Measurements from ENCODE around the gene LIPC.

The LIPC gene

DNA sequence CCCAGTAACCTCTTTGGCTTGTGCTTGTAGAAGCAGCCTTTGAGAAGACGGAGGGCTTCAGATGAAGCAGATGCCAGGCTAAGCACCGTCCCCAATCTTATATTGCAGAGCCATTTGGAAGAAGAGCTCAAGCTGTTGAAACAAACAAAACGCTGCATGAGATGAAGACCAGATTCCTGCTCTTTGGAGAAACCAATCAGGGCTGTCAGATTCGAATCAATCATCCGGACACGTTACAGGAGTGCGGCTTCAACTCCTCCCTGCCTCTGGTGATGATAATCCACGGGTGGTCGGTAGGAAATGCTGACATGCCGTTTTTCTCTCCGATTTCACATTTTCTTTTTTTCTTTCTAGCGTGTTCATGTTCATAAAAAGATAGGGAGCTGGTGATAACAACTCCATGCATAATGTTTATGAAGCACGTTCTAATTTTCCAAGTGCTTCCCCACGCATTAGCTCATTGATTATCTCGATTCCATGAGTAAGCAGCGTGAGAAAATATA lies 106.5 kb downstream of the LIPC start:
- no peak for DNase-seq (ENCODE audit: low read depth)

DNA sequence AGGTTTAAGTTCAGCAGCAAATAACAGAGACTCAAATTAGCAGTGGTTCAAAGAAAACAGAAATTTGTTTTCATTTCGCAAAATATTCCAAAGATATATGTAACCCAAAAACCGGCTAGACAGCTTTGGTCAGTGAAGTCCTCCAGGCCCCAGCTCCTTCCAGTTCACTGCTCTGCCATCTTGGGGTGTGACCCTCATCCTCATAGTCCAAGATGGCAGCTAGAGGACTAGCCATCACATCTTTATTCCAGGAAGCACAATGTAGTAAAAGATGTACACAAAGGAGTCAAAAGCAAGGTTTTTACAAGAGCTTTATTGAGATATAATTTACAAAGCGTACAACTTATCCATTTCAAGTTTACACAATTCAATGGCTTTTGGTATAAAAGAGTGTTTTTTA lies 107.1 kb downstream of the LIPC start:
- no peak for DNase-seq (ENCODE audit: low read depth)

DNA sequence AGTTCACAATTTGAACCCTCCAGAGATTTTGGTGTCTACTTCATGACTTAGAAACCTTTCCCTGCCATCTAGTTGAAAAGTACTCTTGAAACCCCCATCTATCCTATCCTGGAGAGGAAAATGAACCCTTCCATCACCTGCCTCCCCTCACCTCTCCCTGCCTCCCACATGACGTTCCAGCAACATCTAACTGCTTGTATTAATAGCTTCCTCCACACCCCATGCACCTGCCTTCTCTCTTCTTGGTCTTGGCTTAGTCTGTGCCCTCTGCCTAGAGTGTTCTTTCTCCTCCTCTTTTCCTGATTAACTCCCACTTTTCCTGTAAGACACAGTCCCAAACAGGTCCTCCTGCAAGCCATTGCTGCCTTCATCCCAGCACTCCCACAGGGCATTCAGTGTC lies 107.8 kb downstream of the LIPC start:
- DNase-seq (ENCODE audit: low read depth): no peak

DNA sequence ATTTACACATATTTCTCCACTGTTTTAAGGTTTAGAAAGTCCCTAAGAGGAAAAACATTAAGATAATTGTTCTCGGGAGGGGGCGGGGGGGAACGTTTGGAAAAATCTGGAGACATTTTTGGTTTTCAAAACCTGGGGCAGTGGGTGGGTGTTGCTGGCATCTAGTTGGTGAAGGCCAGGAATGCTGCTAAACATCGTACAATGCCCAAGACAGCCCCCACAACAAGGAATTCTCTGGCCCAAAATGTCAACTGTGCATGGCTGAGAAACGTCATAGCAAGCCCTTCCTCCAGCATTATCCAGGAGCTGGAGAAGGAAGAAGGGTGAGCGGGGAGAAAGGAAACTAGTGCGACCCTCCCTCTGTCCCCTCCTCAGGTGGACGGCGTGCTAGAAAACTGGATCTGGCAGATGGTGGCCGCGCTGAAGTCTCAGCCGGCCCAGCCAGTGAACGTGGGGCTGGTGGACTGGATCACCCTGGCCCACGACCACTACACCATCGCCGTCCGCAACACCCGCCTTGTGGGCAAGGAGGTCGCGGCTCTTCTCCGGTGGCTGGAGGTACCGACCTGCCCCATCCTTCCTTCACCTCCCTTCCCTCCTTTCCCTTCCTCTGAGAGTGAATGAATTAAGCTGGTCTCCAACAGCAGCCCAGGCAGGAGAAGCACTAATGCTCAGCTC lies 109.8 kb downstream of the LIPC start:
- DNase-seq (ENCODE audit: low read depth): no peak

DNA sequence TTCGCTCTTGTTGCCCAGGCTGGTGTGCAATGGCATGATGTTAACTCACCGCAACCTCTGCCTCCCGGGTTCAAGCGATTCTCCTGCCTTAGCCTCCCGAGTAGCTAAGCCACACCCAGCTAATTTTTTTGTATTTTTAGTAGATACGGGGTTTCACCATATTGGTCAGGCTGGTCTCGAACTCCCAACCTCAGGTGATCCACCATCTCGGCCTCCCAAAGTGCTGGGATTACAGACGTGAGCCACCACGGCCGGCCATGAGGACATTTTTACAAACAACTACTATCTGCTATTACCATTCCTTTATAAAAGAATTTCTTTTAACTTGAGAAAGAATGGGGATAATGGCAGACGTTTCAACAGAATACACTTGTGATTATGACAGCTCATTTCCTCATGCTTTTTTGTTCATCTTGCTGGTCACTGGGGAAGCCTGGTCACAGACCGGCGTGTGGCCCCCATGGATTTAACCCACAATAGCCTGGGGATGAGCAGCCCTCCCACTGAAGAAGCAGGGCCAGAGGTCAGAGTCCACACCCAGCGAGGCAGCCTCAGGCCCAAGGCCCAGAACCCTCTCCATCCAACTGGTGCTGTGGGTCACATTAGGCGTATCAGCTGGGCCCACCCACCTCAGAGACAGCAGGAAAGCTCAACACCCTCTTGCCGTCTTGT lies 112.0 kb downstream of the LIPC start:
- DNase-seq (ENCODE audit: low read depth): no peak

DNA sequence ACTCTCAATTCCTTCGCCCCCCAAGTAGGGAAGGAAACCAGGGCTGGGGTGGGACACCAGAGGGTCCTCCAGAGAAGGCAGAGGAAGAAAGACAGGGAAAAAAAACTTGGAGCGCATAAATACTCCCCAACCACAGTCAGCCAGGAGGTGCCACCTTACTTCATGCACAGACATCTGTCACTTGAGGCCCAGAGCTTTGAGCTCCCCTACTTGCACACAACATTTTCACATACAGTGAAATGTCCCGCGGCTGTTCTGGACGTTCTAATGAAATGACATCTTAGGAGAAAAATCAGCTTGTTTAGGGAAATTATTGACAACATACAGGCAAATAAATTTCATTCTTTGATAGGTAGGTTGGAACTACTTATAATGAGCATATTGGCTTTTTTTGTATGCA lies 113.0 kb downstream of the LIPC start:
- no peak for DNase-seq (ENCODE audit: low read depth)

DNA sequence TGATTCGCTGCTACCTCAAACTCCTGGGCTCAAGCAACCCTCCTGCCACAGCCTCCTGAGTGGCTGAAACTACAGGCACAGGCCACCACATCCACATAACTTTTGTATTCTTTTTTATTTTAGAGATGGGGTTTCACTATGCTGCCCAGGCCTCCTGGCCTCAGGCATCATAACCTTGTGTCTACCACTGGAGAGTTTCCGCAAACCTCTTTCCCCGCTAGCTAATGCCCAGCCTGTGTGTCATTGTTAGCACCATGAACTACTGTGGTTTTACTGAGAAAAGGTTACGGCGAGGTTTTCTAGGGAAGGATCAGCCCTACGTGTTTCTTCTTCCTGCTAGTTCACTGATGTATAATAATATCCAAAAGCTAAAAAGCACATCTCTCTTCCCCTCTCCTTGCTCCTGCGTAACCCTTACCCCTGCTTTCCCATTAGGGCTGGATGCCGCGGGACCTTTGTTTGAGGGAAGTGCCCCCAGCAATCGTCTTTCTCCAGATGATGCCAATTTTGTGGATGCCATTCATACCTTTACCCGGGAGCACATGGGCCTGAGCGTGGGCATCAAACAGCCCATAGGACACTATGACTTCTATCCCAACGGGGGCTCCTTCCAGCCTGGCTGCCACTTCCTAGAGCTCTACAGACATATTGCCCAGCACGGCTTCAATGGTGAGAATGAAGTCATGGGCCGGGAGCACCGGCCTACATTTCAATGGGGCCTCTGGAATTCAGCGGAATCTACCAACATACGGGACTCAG lies 113.7 kb downstream of the LIPC start:
- DNase-seq (ENCODE audit: low read depth): no peak

DNA sequence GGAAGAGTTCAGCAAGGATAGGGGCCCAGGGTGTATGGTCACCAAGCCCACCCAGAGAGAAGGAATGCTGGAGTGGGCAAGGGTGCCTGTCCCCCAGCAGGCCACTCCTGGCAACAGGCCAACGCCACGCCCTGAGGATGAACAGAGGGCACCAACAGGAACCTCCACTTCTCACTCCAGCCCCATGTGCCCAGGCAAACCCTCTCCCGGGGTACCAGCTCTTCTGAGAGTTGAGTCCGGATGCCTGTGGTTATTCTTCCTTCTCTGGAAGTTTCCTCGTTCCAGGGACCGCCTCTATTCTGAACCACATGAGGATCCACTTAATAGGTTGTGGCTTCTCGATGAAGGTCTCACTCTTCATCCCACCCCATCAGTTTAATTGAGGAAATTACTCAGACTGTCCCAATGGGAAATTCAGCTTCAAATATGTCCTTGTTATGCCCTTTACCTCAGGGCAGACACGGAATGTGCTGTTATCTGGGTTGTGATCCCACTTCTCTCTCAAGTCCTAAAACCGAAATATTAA lies 114.3 kb downstream of the LIPC start:
- DNase-seq (ENCODE audit: low read depth): no peak

DNA sequence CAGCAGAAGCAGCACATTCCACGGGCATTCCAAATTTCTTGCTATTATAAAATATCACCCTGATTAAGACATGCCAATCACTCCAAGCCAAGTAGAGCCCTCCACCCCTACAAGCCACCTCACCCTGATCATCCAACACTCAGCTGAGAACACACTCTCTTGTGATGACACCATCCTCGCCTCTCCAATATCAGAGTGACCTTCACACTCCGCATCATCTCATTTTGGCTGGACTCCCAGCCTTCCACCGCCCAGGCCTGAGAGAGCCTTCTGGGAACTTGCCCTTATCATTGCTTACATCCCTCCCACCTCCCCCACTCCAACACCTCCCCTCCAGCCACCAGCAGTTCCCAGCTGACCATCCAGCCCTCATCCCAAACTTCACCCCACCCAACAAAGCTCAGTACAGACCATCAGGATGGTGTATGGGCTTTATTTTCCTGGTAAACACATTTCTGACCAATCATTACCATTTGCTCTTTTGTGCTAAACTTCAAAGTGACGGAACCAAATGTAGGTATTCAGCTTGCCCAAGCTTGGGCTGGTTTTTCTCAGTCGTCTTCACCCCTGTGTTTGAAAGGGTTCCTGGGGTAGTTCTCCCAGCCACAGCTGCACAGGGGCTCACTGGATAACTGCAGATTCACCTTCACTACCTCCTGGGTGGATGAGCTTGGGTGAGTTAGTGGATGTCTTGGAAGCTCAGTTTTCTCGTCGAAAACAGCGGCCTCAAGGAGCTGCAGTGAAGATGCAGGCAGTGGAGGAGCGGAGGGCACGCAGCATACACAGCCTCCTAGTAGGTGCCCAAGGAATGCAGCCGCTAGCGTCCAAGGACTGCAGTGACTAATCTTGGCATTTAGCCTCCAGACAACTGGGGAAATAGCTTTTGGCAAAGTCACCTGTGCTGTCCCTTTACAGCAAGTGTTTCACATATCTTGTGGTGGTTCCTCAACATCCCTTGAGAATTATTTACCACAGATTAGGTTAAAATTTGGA lies 115.1 kb downstream of the LIPC start:
- no peak for DNase-seq (ENCODE audit: low read depth)

DNA sequence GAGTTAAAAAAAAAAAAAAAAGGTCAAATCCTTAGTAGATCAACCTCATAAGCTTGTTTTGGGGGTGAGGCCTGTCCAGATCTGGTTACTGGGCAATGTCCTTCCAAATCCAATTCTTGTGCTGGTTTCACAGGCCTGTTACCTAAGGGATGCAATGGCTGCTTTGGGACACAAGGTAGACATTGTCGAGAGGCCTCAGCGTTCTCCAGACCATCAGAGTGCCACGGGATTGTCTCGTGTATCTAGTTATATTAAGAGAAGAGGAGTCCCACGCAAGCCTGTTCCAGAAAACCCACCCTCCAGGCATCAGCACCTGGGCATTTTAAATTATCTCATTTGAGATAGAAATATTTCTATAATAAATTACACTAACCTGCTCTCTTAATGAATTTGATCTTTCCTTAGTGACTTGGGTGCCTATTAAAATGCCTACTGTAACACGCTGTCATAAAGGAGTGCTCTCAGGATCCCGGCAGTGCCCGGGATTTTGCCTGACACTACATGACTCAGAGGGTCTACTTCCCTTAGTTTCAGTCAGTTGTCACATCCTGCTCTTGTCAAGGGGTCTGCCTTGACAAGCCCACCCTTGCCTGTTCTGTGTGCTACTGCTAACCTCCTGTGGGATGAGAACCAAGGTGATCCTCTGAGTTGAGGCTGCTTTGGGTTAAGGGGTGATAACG lies 116.0 kb downstream of the LIPC start:
- no peak for DNase-seq (ENCODE audit: low read depth)

DNA sequence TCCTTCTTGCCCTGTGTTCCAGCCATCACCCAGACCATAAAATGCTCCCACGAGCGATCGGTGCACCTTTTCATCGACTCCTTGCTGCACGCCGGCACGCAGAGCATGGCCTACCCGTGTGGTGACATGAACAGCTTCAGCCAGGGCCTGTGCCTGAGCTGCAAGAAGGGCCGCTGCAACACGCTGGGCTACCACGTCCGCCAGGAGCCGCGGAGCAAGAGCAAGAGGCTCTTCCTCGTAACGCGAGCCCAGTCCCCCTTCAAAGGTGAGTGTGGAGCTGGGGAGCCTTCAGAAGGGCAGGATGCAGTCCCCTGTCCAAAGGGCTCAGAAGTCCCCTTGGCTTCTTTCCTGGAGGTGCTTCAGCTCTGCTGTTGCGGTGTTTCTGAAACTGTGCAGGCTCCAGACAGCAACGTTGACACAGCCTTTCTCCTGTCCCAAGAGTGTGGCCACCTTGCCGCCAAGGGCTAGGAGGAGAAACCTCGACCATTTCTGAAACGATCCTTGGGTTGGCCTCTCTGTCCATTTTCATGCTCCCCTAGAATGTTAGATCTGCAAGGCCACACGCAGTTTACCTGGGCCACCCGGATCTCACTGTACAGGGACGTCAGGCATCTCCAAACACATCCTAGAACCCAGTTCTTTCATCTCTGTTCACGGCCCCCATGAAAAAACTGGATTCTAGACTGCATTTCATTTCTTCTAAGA lies 116.7 kb downstream of the LIPC start:
- no peak for DNase-seq (ENCODE audit: low read depth)

DNA sequence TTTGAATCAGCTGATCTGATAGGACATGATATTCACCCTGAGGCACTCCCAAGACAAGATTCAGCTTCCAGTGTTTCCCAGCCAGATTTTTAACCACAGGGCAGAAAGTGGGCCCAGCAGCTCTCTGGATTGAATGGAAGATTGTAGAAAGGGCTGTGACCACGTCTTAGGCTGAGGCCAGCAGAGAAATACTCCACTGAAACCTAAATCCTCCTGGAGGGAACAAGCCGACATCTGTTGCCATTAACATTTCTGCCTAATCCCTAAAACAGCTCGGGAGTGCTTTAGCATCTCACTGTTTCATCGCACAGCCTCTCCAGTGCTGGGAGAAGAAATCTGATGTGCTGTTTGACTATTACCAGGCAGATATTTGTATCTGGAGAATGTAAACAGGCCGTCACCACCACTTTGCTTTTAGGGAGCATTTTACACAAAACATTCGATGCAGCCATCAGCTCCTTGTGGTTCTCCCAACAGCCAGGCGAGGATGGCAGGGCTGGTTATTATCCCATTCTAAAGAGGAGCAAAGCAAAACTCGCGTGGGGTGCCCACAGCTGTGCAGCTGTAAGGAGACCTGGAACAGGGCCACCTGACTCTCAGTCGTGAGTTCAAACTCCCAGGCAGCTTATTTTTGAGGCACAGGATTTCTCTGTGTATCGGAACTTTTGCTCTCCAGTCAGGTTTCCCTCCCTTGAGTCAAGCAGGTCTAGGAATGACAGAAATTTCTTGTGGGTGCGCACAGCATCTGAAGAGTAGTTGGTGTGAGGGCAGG lies 117.4 kb downstream of the LIPC start:
- no peak for DNase-seq (ENCODE audit: low read depth)

DNA sequence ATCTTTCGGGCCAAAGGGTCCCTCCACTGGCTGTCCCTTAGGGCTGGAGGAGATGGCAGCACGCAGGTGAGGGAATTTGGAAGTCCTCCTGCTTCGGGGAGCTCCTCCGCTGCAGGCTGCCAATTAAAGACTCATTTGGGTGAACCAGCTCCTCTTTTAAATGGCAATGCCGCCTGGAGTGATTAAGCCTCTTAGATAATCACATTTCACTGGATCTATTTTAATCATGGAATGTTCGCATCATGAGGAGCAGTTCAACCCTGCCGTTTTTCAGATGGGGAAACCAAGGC lies 117.9 kb downstream of the LIPC start:
- no peak for DNase-seq (ENCODE audit: low read depth)

DNA sequence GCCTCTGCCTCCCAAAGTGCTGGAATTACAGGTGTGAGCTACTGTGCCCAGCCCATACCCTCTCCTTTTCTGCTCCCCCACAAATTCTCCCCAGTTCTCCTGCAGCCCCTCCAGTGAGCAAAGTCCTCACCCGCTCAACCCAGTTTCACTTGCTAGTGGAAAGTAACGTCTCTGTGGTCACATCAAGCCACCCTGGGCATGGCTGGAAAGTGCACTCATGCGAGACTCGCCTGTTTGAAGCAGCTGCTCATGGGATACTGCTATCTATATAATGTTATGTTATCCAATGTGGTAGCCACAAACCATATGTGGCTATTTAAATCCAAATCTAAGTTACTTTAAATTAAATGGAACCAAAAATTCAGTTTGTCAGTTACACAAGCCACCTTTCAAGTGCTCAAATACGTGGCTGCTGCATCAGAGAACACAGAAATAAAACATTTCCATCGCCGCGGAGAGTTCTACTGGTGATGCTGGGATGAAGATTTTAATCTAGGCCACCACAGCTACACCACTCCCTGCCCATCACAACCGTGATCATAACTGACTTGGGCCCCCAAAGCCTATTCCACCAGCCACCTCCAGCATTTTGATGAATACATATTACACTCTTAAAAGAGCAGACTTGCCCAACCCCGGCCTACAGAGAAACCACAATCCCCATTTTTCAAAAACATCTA lies 119.4 kb downstream of the LIPC start:
- no peak for DNase-seq (ENCODE audit: low read depth)

DNA sequence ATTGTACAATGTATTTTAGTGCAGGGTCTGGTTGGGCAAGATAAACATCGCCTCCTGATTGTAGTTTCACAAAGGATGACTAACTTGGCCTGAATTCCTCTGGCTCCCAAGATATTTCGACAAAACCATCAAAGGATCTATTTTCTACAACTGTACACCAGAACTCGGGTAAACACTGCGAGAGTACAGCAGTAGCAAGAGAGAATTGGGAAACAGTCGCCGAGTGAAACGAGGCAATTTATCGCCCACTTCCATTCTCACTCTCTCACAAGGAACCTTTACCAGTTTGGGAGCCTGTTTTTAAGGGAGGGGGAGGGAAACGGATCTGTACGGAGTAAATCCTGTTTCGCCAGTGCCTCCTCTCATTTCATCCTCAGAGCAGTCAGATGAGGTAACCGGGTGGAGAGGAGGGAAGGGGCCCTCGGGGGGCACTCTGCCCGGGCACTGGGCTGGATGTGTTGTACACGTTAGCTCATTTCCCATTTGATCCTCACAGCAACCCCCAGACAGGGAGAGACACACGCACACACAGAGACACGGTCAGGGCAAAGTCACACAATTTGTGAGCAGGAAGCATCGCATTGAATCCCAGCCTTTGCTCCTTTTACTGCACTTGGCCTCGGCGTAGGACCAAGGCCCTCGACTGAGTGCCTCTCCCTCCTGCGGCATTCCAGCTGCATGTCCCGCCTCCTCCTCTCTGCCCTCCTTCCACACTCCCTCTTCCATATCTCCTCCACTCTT lies 120.1 kb downstream of the LIPC start:
- DNase-seq (ENCODE audit: low read depth): peak; percentile 83

DNA sequence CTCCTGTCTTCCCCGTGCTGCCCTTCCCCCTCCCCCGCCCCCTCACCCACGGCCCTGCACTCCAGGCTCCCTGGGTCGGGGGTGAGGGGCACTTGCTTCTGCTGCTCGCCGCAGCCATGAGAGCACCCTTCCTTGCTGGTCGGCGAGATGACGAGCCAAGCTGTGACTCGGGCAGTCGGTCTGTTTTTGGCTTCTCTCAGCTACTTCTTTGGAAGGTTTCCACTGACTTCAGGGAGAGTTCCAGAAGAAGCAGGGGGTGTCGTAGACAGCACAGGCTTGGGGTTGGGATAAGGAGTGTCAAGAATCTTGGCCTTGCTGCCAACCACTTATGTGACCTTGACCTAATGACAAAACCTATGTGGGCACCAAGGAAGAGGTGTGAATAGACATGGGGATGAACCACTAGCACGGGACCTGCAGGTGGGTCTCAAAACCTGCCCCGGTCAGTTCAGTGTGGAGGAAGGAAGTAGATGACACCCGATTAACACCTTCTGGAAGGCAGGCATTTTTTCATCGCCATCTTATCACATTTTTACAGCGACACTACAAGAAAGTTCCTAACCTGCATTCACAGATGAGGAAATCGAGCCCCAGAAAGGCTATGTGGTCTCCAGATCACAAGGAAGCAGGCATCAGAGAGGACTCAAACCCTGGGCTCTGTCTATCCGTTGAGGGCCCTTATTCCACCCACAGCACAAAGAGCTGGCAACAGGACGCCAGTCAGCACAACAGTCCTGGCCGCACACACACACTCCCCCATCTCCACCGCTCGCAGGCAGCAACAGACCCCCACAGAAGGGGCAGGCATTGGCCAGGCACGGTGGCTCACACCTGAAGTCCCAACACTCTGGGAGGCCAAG lies 120.9 kb downstream of the LIPC start:
- no peak for DNase-seq (ENCODE audit: low read depth)

DNA sequence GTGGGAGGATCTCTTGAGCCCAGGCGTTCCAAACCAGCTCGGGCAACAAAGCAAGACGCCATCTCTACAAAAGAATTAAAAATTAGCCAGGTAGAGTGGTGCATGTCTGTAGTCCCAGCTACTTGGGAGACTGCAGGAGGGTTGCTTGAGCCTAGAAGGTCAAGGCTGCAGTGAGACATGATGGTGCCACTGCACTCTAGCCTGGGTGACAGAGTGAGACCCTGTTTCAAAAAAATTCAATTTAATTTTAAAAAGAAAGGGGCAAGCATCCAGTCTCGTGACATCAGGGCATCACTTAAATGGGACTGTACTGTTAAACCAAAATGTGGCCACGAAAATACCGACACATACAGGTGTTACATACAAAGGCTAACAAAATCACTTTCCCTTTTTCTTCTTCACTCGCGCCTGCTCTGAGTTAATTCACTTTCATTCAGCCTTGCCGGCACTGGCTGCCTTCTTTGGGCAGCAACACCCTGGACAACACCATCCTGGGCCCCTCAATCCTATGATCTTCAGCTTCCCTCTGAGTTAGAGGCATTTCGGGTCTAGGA lies 121.7 kb downstream of the LIPC start:
- no peak for DNase-seq (ENCODE audit: low read depth)

Data from fibroblast of the conjunctiva (primary cell).